AG08396 (cell line): ENCODE measurements around the gene MRC1.

Experiments
- DNase-seq: peaks from one replicate; pipeline ENCODE4 v3.0.0; 2012; ENCODE audit warnings: low spot score, mixed read lengths

MRC1 gene

GRCh38 chr10:17808971-17809841 is at the start of gene MRC1:
TSS of gene MRC1 (plus strand) at chr10:17809348. CDS start at chr10:17809466, 118 bp downstream.
- DNase-seq, result no peak

GRCh38 chr10:17764142-17764541 is 45.0 kb upstream of the MRC1 start:
- DNase-seq, result no peak

- DNase-seq, result no peak
Observed at GRCh38 chr10:17765602-17766001, 43.5 kb upstream of the MRC1 start.

- no peak for DNase-seq
Observed at GRCh38 chr10:17766731-17767130, 42.4 kb upstream of the MRC1 start.

- DNase-seq, result no peak
Observed at GRCh38 chr10:17768496-17768895, 40.7 kb upstream of the MRC1 start.

- DNase-seq, result no peak
Observed at GRCh38 chr10:17768957-17769356, 40.2 kb upstream of the MRC1 start.

- DNase-seq, result no peak
Observed at GRCh38 chr10:17771017-17771416, 38.1 kb upstream of the MRC1 start.

GRCh38 chr10:17779784-17780183 is 29.4 kb upstream of the MRC1 start:
- DNase-seq, result no peak

GRCh38 chr10:17780727-17781126 is 28.4 kb upstream of the MRC1 start:
- no peak for DNase-seq

GRCh38 chr10:17781856-17782255 is 27.3 kb upstream of the MRC1 start:
- no peak for DNase-seq

- no peak for DNase-seq
Observed at GRCh38 chr10:17782921-17783665, 26.1 kb upstream of the MRC1 start.

- DNase-seq, result no peak
Observed at GRCh38 chr10:17783751-17784150, 25.4 kb upstream of the MRC1 start.

- DNase-seq, result peak; percentile 29
Observed at GRCh38 chr10:17784688-17785087, 24.5 kb upstream of the MRC1 start.

GRCh38 chr10:17785276-17785930 is 23.7 kb upstream of the MRC1 start:
- DNase-seq, result no peak

GRCh38 chr10:17787087-17787961 is 21.8 kb upstream of the MRC1 start:
- peak; percentile 67 for DNase-seq

GRCh38 chr10:17788646-17789045 is 20.5 kb upstream of the MRC1 start:
- DNase-seq, result no peak

- no peak for DNase-seq
Observed at GRCh38 chr10:17789396-17789795, 19.8 kb upstream of the MRC1 start.

GRCh38 chr10:17790651-17791050 is 18.5 kb upstream of the MRC1 start:
- no peak for DNase-seq

GRCh38 chr10:17792991-17793390 is 16.2 kb upstream of the MRC1 start:
- DNase-seq, result no peak

GRCh38 chr10:17793823-17794644 is 15.1 kb upstream of the MRC1 start:
- DNase-seq, result no peak

- no peak for DNase-seq
Observed at GRCh38 chr10:17795083-17795482, 14.1 kb upstream of the MRC1 start.
